Body of pancreas (tissue), 4 donors: Measurements from ENCODE around the gene PCBP3.

Source experiments
- POLR2A ChIP-seq, 3 donors: fragments of 450-650 bp; IDR thresholded peaks; one replicate each; pipeline ENCODE4 v1.6.1; 2016; ENCODE audit warnings: antibody characterized with exemption in 3 of 3, mild to moderate bottlenecking in 2 of 3
- TF ChIP-seq, protein P1 (sequence below), 7 experiments: fragments of 450-650 bp in 4 of 7; fragments of 200-600 bp in 3 of 7; sonication (generic) in 3 of 7; IDR thresholded peaks; one replicate each; pipeline ENCODE4 v1.5.1; 2016 to 2019; ENCODE audit warnings: antibody characterized with exemption in 7 of 7

DNA sequence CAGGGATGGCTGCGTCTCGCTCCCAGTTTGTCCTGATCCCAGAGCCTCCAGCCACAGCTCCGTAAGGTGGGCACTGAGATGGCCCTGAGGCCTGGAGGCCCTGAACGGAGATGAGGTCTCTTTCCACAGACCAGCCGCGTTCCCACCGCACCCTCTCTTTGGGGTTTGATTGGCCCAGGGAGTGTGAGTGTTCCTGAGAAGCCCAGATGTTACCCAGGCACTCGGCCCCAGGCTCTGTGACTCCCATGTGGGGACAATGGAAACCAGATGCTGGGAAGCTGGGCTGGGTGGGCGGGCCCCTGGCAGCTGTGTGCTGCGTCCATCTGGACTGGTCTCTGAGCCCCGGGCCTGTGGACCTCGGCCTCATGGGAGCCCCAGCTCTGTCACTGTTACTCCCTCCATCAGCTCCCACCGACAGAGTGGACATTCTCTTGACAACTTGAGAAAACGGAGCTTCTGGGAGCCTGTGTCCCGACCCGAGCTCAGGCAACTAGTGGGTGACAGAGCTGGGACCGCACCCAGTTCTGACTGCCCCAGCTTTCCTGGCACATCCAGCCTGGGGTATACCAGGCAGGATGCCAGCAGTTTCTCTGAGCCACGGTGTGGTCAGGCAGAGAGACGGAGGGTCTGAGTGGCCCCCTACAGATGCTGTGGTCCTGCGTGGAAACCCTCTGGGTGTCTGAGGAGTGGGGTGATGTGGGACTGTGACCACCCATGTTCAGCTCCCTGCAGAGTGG lies 328.3 kb downstream of the PCBP3 start:
- TF ChIP-seq, protein P1, sequence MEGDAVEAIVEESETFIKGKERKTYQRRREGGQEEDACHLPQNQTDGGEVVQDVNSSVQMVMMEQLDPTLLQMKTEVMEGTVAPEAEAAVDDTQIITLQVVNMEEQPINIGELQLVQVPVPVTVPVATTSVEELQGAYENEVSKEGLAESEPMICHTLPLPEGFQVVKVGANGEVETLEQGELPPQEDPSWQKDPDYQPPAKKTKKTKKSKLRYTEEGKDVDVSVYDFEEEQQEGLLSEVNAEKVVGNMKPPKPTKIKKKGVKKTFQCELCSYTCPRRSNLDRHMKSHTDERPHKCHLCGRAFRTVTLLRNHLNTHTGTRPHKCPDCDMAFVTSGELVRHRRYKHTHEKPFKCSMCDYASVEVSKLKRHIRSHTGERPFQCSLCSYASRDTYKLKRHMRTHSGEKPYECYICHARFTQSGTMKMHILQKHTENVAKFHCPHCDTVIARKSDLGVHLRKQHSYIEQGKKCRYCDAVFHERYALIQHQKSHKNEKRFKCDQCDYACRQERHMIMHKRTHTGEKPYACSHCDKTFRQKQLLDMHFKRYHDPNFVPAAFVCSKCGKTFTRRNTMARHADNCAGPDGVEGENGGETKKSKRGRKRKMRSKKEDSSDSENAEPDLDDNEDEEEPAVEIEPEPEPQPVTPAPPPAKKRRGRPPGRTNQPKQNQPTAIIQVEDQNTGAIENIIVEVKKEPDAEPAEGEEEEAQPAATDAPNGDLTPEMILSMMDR (IDR thresholded peaks at IDR 0.05) = no peak
- TF ChIP-seq POLR2A (IDR thresholded peaks at IDR 0.05) = no peak
